ENCODE data around the gene YPEL1.

The YPEL1 gene

DNA sequence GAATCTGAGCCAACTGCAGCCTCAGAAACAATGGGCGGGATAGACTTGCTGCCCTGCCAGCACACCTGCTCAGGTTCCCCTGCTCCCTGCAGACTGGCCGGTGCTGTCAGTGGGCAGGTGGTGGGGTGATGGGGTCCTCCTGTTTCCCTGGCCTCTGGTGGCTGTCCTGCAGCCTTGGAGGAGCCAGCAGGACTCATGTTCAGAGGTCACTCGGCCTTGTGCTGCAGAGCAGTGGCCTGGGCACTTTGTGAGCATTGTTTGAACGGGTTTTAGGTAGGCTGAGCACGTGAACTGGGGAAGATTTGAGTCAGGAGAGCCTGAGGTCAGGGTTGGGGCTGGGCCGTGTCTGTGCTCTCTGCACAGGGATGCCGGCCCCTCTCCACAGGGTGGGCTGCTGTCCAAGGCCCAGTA, 52.2 kb downstream of the YPEL1 start:
- TF ChIP-seq RAD21 (IDR thresholded peaks at IDR 0.05; ENCODE audit: low read depth) (no peak), CREB1 (IDR thresholded peaks at IDR 0.05; ENCODE audit: low read depth) (no peak), TCF12 (IDR thresholded peaks at IDR 0.05; ENCODE audit: low read depth) (no peak), EP300 (IDR thresholded peaks at IDR 0.05; ENCODE audit: borderline replicate concordance) (no peak), EGR1 (IDR thresholded peaks at IDR 0.05) (no peak), TEAD4 (IDR thresholded peaks at IDR 0.05) (no peak), FOXM1 (IDR thresholded peaks at IDR 0.05; ENCODE audit: borderline replicate concordance, low read depth) (no peak), REST (IDR thresholded peaks at IDR 0.05; ENCODE audit: low read depth) (no peak), ZBTB7A (IDR thresholded peaks at IDR 0.05; ENCODE audit: low read depth) (no peak), USF1 (IDR thresholded peaks at IDR 0.05) (no peak), TAF1 (IDR thresholded peaks at IDR 0.05; ENCODE audit: low read depth) (no peak), NFIC (IDR thresholded peaks at IDR 0.05) (no peak), YY1 (IDR thresholded peaks at IDR 0.05; ENCODE audit: low read depth) (no peak), CEBPB (IDR thresholded peaks at IDR 0.05) (no peak)
- TF ChIP-seq, protein P1, sequence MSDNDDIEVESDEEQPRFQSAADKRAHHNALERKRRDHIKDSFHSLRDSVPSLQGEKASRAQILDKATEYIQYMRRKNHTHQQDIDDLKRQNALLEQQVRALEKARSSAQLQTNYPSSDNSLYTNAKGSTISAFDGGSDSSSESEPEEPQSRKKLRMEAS (IDR thresholded peaks at IDR 0.05), result no peak

- TF ChIP-seq USF1 (IDR thresholded peaks at IDR 0.05), result no peak
- TF ChIP-seq FOXM1 (IDR thresholded peaks at IDR 0.05; ENCODE audit: borderline replicate concordance, low read depth), result no peak
- no peak for TF ChIP-seq RAD21 (IDR thresholded peaks at IDR 0.05; ENCODE audit: low read depth)
- TF ChIP-seq TCF12 (IDR thresholded peaks at IDR 0.05; ENCODE audit: low read depth), result no peak
Measured at GRCh38 chr22:21682385-21683175, 53.0 kb downstream of the YPEL1 start.

- TF ChIP-seq USF1 (IDR thresholded peaks at IDR 0.05) (no peak), CEBPB (IDR thresholded peaks at IDR 0.05) (no peak), FOXM1 (IDR thresholded peaks at IDR 0.05; ENCODE audit: borderline replicate concordance, low read depth) (no peak), TCF12 (IDR thresholded peaks at IDR 0.05; ENCODE audit: low read depth) (no peak), TEAD4 (IDR thresholded peaks at IDR 0.05) (no peak), EGR1 (IDR thresholded peaks at IDR 0.05) (peak; percentile 65), YY1 (IDR thresholded peaks at IDR 0.05; ENCODE audit: low read depth) (no peak), REST (IDR thresholded peaks at IDR 0.05; ENCODE audit: low read depth) (0 out of 2 replicates have a peak, but pooled peaks have one; percentile 12), TAF1 (IDR thresholded peaks at IDR 0.05; ENCODE audit: low read depth) (no peak)
- TF ChIP-seq, protein P1 (IDR thresholded peaks at IDR 0.05), result no peak
Measured at GRCh38 chr22:21681566-21682370, 53.8 kb downstream of the YPEL1 start.

GRCh38 chr22:21680830-21681565, 54.6 kb downstream of the YPEL1 start:
- TF ChIP-seq CREB1 (IDR thresholded peaks at IDR 0.05; ENCODE audit: low read depth), result no peak
- no peak for TF ChIP-seq TCF12 (IDR thresholded peaks at IDR 0.05; ENCODE audit: low read depth)
- no peak for TF ChIP-seq EP300 (IDR thresholded peaks at IDR 0.05; ENCODE audit: borderline replicate concordance)
- TF ChIP-seq TAF1 (IDR thresholded peaks at IDR 0.05; ENCODE audit: low read depth), result no peak
- no peak for TF ChIP-seq RAD21 (IDR thresholded peaks at IDR 0.05; ENCODE audit: low read depth)
- no peak for TF ChIP-seq EGR1 (IDR thresholded peaks at IDR 0.05)
- no peak for TF ChIP-seq FOXM1 (IDR thresholded peaks at IDR 0.05; ENCODE audit: borderline replicate concordance, low read depth)
- TF ChIP-seq NFIC (IDR thresholded peaks at IDR 0.05), result no peak
- no peak for TF ChIP-seq CEBPB (IDR thresholded peaks at IDR 0.05)

Measured in Ishikawa (cell line).